DND-41 (cell line): ENCODE results near the gene TBL1X.

Source experiments
- EZH2 ChIP-seq: IDR thresholded peaks from 3 replicates; pipeline ENCODE4 v1.6.1; 2012; ENCODE audit warnings: borderline replicate concordance, low read depth, mild to moderate bottlenecking, moderate library complexity, low read length, inconsistent platforms; ENCODE audit not compliant: severe bottlenecking
- TF ChIP-seq, protein P1 (sequence below): IDR thresholded peaks from 2 replicates; pipeline ENCODE4 v1.5.1; 2012; ENCODE audit warnings: borderline replicate concordance, low read length, moderate library complexity, mild to moderate bottlenecking; ENCODE audit not compliant: poor library complexity, severe bottlenecking; ENCODE audit errors: extremely low read depth

DNA sequence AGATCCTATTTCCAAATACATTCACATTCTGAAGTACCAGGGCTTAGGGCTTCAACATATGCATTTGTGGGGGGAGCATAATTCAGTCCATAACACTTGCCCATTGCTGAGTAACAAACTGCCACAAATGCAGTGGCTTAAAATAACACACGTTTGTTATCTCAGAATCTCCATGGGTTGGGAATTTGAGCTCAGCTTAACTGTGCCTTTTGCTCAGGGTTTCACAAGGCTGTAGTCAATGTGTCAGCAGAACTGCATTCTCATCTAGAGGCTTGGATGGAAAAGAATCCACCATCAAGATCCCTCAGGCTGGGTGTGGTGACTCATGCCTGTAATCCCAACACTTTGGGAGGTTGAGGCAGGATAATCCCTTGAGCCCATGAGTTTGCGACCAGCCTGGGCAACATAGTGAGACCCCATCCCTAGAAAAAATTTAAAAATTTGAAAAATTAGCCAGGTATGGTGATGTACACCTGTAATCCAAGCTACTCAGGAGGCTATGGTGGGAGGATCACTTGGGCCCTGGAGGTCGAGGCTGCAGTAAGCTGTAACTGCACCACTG, 25.8 kb upstream of the TBL1X start:
- TF ChIP-seq, protein P1, sequence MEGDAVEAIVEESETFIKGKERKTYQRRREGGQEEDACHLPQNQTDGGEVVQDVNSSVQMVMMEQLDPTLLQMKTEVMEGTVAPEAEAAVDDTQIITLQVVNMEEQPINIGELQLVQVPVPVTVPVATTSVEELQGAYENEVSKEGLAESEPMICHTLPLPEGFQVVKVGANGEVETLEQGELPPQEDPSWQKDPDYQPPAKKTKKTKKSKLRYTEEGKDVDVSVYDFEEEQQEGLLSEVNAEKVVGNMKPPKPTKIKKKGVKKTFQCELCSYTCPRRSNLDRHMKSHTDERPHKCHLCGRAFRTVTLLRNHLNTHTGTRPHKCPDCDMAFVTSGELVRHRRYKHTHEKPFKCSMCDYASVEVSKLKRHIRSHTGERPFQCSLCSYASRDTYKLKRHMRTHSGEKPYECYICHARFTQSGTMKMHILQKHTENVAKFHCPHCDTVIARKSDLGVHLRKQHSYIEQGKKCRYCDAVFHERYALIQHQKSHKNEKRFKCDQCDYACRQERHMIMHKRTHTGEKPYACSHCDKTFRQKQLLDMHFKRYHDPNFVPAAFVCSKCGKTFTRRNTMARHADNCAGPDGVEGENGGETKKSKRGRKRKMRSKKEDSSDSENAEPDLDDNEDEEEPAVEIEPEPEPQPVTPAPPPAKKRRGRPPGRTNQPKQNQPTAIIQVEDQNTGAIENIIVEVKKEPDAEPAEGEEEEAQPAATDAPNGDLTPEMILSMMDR = no peak
- no peak for TF ChIP-seq EZH2
